AG04450 (cell line): ENCODE measurements around the gene SND1. TPM values are rescaled to one million over a fixed set of nuclear protein-coding genes. Genes with fewer than 3 reads are reported as not detected.

Experiments
- CTCF ChIA-PET: fragments of 300-600, 350-600 bp; formaldehyde crosslinking; extraction: SDS; loops from one replicate; lab custom pipeline; 2022; ENCODE audit warnings: antibody characterized with exemption, inconsistent platforms; lab: Charles Lee
- POLR2A ChIA-PET: fragments of 350-600 bp; formaldehyde crosslinking; extraction: SDS; loops from one replicate; lab custom pipeline; 2021; ENCODE audit warnings: antibody characterized with exemption, inconsistent platforms; lab: Yijun Ruan, JAX
- DNase-seq: peaks from one replicate; pipeline ENCODE4 v3.0.0-alpha.2; 2011; ENCODE audit warnings: low read depth, low spot score
- H3K27ac ChIP-seq: one replicate; pipeline ENCODE4 v1.5.1; 2012; ENCODE audit warnings: low read depth, low read length, control low read depth
- H3K27me3 ChIP-seq: one replicate; pipeline ENCODE4 v1.6.0; 2012; ENCODE audit warnings: low read length; ENCODE audit not compliant: control insufficient read depth, insufficient read depth
- H3K4me3 ChIP-seq: 2 replicates; pipeline ENCODE4 v1.5.1; 2011; ENCODE audit warnings: mild to moderate bottlenecking, low read depth, low read length, control low read depth
- H3K9me3 ChIP-seq: 2 replicates; pipeline ENCODE4 v1.5.1; 2012; ENCODE audit warnings: low read length; ENCODE audit not compliant: control insufficient read depth, insufficient read depth
- polyA plus RNA-seq: library from polyadenylated mRNA; depleted of rRNA; stranded (reverse); fragments of >200 nt; gene quantifications from 2 replicates; pipeline ENCODE4 v1.2.3, GENCODE V29; 2011
- TF ChIP-seq, protein P1 (sequence below): IDR thresholded peaks from 2 replicates; pipeline ENCODE4 v1.5.1; 2011; ENCODE audit warnings: low read depth, low read length, control low read depth, inconsistent platforms

The SND1 gene
- polyA plus RNA-seq, 1 experiment: 247 TPM

DNA sequence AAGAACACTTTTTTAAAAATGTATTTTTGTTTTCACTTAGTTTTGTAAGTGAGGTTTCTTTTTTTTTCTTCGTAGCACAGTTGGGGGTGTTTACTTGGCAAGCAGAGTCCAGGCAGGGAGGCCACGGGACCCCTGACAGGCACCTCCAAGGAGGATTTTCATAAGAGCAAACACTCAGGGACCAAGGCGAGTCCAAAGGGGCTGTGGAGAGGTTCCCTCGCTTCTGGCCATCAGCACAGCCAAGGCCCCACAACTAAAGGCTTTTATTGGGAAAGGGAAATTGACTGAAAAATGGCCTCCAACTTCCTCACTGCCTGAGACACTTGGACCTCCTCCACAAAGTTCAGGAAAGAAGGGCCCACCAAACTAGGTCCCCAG is 205.5 kb downstream of the SND1 start:
- DNase-seq: no peak
- TF ChIP-seq, protein P1, sequence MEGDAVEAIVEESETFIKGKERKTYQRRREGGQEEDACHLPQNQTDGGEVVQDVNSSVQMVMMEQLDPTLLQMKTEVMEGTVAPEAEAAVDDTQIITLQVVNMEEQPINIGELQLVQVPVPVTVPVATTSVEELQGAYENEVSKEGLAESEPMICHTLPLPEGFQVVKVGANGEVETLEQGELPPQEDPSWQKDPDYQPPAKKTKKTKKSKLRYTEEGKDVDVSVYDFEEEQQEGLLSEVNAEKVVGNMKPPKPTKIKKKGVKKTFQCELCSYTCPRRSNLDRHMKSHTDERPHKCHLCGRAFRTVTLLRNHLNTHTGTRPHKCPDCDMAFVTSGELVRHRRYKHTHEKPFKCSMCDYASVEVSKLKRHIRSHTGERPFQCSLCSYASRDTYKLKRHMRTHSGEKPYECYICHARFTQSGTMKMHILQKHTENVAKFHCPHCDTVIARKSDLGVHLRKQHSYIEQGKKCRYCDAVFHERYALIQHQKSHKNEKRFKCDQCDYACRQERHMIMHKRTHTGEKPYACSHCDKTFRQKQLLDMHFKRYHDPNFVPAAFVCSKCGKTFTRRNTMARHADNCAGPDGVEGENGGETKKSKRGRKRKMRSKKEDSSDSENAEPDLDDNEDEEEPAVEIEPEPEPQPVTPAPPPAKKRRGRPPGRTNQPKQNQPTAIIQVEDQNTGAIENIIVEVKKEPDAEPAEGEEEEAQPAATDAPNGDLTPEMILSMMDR: no peak
- Histone ChIP-seq H3K4me3 (no peak overlapping the region), H3K27ac (no peak overlapping the region), H3K9me3 (no peaks in the 10 kb centered on the region), H3K27me3 (no peaks in the 10 kb centered on the region)
- ChIA-PET POLR2A (no interaction called here), CTCF (no interaction called here)

DNA sequence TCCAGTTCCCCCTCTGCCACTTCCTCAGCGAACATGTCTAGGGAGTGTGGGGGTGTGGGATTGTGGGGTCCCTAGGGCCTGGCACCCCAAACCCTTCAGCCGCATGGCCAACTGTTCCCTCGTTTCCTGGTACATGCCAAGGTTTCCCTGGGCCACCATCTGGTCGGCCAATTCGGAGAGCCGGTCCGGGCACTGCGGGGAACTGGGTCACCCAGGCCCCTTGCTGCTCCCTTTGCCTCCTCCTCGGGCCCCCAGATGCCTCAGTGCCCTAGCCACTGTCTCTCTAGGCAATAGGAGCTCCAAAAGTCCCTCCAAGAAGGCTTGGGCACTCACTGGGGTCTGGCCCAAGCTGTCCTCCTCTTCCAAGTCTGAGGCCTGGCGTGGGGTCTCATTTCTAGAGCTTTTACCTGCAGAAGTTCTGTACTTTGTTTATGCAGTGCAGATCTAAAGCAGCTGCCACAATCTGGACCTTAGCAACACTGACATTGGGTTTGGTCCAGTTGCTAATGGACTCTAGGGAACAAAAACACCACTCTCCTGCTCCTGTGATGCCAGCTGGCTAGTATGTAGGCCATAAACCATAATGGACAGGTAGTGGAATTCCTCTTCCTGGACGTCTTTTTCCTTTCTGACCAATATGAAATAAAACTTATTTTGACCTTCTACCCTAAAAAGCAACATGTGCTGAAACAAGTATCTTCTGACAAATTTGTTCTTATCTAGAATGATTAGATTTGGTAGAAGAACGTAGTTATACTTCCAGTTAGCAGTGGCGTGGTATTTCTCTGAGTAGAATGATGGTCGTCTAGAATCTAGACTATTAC is 206.3 kb downstream of the SND1 start:
- Histone ChIP-seq H3K9me3 (no peaks in the 10 kb centered on the region), H3K27me3 (no peaks in the 10 kb centered on the region), H3K4me3 (no peak overlapping the region), H3K27ac (no peak overlapping the region)
- no peak for DNase-seq
- TF ChIP-seq, protein P1: no peak
- ChIA-PET CTCF (no interaction called here), POLR2A (no interaction called here)

DNA sequence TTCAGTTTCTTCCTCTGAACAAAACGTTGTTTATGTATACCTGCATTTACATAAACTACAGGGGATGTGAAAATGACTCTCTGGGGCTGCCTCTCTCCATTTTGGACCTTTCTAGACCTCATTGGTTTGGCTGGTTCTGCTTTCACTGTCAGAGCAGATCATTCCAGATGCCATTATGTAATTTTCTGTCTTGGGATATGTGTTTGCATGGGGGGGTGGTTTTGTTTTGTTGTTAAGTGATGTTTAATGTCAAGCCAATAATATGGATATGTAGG is 206.9 kb downstream of the SND1 start:
- ChIA-PET CTCF (no interaction called here), POLR2A (no interaction called here)
- no peaks in the 10 kb centered on the region for H3K9me3 ChIP-seq
- TF ChIP-seq, protein P1: no peak
- no peaks in the 10 kb centered on the region for H3K27me3 ChIP-seq
- H3K4me3 ChIP-seq: no peak overlapping the region
- no peak overlapping the region for H3K27ac ChIP-seq
- no peak for DNase-seq

DNA sequence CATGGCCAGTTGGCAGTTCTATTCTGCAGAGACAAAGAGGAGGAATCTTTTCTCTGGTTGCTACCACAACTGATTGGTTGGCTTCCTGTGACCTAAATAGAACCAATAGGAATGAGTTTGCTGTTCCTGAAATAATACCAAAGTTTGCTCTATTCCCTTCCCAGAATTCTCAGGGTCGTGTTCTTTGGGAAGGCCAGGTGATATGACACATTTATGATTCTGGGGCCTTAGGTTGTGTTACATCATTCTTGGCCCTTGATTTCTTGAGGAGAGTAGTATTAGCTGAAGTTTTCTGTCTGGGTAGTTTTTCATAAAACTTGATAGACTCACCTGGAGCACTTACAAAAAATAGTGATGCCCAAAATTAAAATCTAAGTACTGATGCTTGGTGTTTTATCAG is 207.3 kb downstream of the SND1 start:
- TF ChIP-seq, protein P1: no peak
- POLR2A ChIA-PET: no interaction called here
- CTCF ChIA-PET: no interaction called here

DNA sequence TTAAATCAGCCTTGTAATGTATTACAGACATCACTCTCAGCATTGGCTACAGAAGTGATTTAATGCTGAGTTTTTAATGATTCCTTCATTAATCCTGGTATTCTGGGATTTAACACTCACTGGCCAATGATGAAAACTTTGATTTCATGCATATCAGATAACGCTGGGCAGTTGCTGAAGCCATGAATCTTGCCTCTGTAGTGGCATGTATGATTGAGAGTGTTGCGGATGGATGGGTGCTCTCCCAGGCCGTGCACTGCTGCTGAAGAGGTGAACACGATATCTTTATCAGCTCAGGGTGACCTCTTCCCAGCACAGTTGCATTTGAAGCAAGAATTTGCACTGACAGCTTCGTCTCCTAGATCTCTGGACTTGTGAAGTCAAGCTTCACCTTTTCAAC is 210.5 kb downstream of the SND1 start:
- no peak for DNase-seq
- ChIA-PET CTCF (no interaction called here), POLR2A (no interaction called here)
- Histone ChIP-seq H3K27me3 (no peaks in the 10 kb centered on the region), H3K4me3 (no peak overlapping the region), H3K9me3 (no peaks in the 10 kb centered on the region), H3K27ac (no peak overlapping the region)
- TF ChIP-seq, protein P1: no peak

More for the DNA sequence above, 207.3 kb downstream of the SND1 start:
- Histone ChIP-seq H3K9me3 (no peaks in the 10 kb centered on the region), H3K27ac (no peak overlapping the region), H3K27me3 (no peaks in the 10 kb centered on the region), H3K4me3 (no peak overlapping the region)
- DNase-seq: no peak
